Neutrophil (primary cell): ENCODE results near the gene EXOC4.

Experiments used
- H3K27ac ChIP-seq: fragments of 200-600 bp; sonication (generic); 2 replicates; pipeline ENCODE4 v1.5.1; 2016; ENCODE audit warnings: mild to moderate bottlenecking, moderate library complexity
- H3K27me3 ChIP-seq: fragments of 200-600 bp; sonication (generic); 2 replicates; pipeline ENCODE4 v1.6.0; 2016; ENCODE audit warnings: mild to moderate bottlenecking
- H3K36me3 ChIP-seq: fragments of 200-600 bp; sonication (generic); 2 replicates; pipeline ENCODE4 v1.5.1; 2017
- H3K4me1 ChIP-seq, 2 experiments: fragments of 200-600 bp in 1 of 2; sonication (generic) in 1 of 2; 1 replicate in 1 of 2; 2 replicates in 1 of 2; pipeline versions ENCODE4 v1.5.1 to v1.6.1; 2013 to 2016; ENCODE audit warnings: low read depth in 1 of 2, low read length in 1 of 2, mild to moderate bottlenecking in 1 of 2, moderate library complexity in 1 of 2; ENCODE audit not compliant: control insufficient read depth in 1 of 2, insufficient read depth in 1 of 2
- H3K4me3 ChIP-seq, 2 experiments: fragments of 200-600 bp in 1 of 2; sonication (generic) in 1 of 2; 1 replicate in 1 of 2; 2 replicates in 1 of 2; pipeline ENCODE4 v1.5.1; 2013 to 2016; ENCODE audit warnings: low read depth in 1 of 2, low read length in 1 of 2, mild to moderate bottlenecking in 1 of 2, moderate library complexity in 1 of 2
- H3K9me3 ChIP-seq: fragments of 200-600 bp; sonication (generic); 2 replicates; pipeline ENCODE4 v1.5.1; 2016
- TF ChIP-seq, protein P1 (sequence below): fragments of 200-600 bp; sonication (generic); IDR thresholded peaks from 2 replicates; pipeline ENCODE4 v1.5.1; 2016; ENCODE audit warnings: antibody characterized with exemption

EXOC4 gene

DNA sequence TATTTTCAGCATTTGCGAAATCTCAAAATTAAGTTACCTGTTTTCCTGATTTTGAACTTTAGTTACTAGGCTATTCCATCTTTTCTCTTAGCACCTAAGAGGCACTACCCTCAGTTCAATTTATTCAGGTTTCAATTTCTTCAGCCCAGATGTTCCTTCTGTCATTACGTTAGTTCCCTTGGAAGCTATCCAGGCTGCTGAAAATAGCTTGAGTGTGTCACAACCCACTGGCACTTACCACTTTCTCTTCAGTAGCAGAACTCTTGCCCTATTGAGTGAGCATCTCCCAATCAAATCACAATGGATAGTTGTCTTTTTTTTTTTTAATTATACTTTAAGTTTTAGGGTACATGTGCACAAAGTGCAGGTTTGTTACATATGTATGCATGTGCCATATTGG is 541.6 kb downstream of the EXOC4 start:
- Histone ChIP-seq H3K4me1 (no peaks in the 10 kb centered on the region), H3K27me3 (no peaks in the 10 kb centered on the region), H3K36me3 (no peaks in the 10 kb centered on the region), H3K4me3 (no peak overlapping the region), H3K9me3 (no peaks in the 10 kb centered on the region), H3K27ac (no peak overlapping the region)
- TF ChIP-seq, protein P1, sequence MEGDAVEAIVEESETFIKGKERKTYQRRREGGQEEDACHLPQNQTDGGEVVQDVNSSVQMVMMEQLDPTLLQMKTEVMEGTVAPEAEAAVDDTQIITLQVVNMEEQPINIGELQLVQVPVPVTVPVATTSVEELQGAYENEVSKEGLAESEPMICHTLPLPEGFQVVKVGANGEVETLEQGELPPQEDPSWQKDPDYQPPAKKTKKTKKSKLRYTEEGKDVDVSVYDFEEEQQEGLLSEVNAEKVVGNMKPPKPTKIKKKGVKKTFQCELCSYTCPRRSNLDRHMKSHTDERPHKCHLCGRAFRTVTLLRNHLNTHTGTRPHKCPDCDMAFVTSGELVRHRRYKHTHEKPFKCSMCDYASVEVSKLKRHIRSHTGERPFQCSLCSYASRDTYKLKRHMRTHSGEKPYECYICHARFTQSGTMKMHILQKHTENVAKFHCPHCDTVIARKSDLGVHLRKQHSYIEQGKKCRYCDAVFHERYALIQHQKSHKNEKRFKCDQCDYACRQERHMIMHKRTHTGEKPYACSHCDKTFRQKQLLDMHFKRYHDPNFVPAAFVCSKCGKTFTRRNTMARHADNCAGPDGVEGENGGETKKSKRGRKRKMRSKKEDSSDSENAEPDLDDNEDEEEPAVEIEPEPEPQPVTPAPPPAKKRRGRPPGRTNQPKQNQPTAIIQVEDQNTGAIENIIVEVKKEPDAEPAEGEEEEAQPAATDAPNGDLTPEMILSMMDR: no peak

DNA sequence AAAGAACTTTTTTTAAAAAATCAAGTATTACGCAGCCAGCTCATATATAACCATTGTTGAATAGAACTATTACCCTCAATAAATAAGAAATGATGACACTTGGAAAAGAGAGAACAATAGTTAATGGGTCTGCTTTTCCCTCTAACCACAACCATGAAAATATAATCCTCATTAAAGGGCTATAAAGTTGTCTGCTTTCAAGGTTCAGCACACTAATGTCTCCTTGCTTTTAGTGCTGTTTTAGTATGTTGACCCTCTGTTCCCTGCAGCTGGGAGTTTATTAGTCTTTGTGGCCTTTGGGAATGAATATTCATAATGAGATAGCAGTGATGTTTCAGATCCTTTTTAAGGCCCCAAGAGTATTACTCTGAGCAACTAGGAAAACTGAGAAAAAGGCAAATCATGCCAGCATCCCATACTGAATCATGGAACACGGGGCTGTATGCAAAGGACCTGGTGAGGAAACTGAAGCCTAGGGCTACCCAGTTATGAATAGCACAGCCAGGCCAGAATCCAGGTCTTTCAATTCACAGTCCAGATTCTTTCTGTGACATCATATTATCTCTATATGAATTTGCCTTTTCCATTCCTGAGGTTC is 542.3 kb downstream of the EXOC4 start:
- Histone ChIP-seq H3K4me3 (no peak overlapping the region), H3K27me3 (no peaks in the 10 kb centered on the region), H3K36me3 (no peaks in the 10 kb centered on the region), H3K4me1 (no peaks in the 10 kb centered on the region), H3K9me3 (no peaks in the 10 kb centered on the region), H3K27ac (no peak overlapping the region)
- TF ChIP-seq, protein P1: no peak

DNA sequence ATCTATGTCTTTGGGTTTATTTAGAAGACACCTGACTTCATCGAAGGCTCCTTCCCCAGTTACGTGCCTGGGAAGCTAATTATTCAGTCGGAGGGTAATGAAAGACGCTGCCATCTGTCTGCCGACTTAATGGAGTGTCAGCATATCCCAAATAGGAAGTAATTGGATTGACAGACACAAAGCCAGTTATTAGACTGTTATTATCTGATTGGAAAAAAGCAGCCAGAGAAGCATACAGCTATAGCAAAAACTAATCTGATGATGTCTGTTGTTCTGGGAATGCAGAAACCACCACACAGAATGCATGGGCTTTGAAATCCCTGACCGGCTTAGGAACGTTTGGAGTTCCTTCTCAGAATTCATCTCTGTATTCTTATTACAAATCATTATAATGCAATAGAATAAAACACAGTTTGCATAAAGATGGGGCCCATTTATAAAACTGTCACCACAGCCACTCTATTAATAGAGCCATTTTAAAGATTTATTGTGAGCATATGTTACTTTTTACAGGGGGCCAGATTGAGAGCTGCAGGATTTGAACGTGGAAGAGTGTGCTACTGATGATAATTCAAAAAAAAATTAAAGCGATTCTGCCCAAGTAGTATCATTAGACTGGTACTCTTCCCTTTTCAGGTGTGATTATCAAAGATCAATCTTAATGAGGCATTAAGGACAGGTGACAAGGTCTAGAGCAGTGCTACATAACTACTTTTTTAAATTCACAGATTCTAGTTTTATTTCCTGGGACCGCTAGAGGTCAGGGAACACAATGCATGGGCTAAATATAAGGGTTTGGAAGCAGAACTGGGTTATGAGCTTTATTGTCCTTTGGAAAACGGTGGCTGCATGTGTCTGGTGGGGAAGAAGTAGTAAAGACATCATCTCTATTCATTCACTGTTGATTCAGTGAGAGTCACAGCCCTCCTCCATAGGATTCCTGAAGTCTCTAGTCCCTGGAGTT is 544.2 kb downstream of the EXOC4 start:
- no peak overlapping the region for H3K27ac ChIP-seq
- H3K4me1 ChIP-seq: no peaks in the 10 kb centered on the region
- H3K27me3 ChIP-seq: no peaks in the 10 kb centered on the region

DNA sequence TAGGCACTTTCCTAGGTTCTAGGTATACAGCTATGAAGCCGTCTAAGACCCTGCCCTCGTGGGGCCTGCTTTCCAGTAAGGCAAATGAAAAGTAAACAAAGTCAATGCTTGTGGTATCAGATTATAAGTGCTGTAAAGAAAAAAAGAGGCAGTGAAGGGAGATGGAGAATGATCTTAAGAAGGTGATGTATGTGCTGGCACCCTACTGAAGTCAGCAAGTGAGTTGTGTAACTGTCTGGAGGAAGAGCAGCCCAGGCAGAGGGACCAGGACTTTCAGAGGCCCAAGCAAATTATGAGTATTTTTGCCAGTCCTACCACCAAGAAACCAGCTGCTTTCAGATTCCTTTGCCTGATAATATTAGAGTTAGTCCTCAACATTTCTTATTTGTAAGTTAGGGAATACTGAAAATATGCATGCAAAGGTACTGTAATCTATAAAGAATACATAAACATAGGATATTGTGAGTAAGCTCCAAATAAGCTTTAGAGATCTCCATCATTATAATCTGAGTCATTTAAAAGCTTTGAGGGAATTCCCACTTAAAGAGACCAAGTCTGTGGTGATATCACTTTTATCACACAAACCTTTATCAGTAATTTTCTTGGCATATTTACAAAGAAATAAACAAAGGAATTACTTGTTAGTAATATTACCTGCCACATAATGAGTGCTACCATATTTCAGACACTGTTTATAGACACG is 545.1 kb downstream of the EXOC4 start:
- TF ChIP-seq, protein P1: no peak

More for the DNA sequence above, 544.2 kb downstream of the EXOC4 start:
- TF ChIP-seq, protein P1: no peak
- Histone ChIP-seq H3K36me3 (no peaks in the 10 kb centered on the region), H3K9me3 (no peaks in the 10 kb centered on the region), H3K4me3 (no peak overlapping the region)

DNA sequence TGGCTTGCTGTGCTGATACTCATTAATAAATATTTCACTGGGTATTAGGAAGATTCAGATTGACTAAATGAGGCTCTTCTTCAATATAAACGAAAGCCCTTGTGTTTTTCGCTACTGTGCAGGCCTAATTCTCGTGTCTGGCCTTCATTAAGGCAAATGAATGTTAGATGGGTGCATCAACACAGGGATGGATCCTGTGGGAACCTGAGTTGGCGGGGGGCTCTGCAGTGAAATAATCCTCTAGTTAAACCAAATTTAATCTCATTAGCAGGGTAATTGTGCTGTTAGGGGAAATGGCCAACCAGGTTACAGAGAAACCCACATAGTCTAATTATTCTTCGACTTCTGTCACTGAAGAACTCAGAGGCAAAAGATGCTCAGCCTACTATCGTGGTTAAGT is 548.5 kb downstream of the EXOC4 start:
- Histone ChIP-seq H3K27ac (no peak overlapping the region), H3K9me3 (no peaks in the 10 kb centered on the region), H3K27me3 (no peaks in the 10 kb centered on the region), H3K4me1 (no peaks in the 10 kb centered on the region), H3K4me3 (no peak overlapping the region), H3K36me3 (no peaks in the 10 kb centered on the region)
- TF ChIP-seq, protein P1: no peak

More for the DNA sequence above, 545.1 kb downstream of the EXOC4 start:
- no peaks in the 10 kb centered on the region for H3K4me1 ChIP-seq
- no peaks in the 10 kb centered on the region for H3K27me3 ChIP-seq
- no peaks in the 10 kb centered on the region for H3K36me3 ChIP-seq
- H3K9me3 ChIP-seq: no peaks in the 10 kb centered on the region
- no peak overlapping the region for H3K27ac ChIP-seq
- H3K4me3 ChIP-seq: no peak overlapping the region
